COR-L47 (cell line): ENCODE results near the gene MRPS18A.
"Not testable (repeated sequence)": the region's sequence is repeated elsewhere in the genome, so short reads cannot be mapped to it uniquely, and the experiment has no call there.

Experiments used
- DNase-seq: peaks from one replicate; lab custom pipeline; 2025; lab: John Stamatoyannopoulos, UW

MRPS18A gene

DNA sequence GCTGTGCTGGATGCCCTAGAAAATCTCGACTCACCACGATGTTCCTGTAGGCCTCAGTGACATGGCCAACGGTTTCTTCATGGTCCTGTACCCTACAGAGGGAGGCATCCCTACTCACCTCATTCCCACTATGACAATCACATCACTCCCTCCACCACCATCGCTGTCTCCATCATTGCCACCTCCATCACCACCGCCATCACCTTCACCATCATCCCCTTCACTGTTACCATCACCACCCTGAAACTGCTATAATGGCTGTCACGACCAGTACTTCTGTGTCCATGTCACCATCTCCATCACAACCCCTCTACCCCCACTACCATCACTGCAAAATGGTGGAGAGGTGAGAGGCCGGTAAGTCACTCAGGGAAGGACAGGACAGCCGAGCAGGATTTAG, 29.8 kb upstream of the MRPS18A start:
- no peak for DNase-seq

DNA sequence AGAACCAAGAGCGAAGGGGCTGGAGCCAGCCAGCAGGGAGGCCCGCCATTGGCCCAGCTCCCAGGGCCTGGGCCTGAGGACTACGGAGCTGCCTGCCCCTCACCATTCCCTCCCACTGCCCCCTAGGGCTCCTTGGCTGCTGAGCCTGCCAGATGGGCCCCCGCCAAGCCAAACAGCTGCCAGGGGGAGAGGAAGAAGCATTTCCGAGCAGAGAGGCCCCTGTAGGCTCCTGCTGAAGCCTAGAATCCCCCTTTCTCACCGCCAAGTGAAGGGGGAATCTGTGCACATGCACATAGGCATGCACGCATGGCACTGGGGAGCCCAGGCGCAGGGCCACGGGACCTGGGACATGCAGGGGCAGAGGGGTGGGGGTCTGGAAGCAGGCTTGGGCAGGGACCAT, 28.5 kb upstream of the MRPS18A start:
- DNase-seq: peak; percentile 73

DNA sequence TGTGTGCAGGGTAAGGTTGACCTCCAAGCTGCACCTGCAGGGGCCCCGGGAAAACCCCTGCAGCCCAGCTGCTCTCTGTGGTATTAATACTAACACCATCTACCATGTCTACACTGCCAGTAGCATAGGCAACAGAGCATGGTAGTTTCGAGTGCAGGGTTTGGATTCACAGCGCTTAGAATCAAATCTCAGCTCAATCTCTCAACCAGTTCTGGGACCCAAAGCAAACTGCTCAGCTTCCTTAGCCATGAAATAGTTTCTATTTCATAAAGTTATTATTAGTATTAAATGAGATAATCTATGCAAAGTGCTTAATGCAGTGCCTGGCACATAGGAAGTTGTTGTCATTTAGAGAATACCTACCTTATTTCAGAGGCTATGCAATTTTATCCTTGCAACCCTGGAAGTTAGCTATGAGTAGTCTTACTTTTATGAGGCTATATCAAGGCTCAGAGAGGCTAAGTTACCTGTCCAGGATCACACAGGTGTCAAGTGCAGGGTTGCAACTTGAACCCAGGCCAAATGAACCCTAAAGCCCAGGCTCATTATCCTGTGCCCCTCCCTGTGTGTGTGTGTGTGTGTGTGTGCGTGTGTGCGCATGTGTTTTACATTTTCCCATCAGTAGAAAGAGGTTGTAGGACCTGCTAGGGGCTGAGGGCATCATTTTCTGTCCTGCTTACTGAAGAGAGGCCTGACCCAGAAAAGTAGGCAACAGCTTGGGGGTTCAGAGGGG, 27.6 kb upstream of the MRPS18A start:
- no peak for DNase-seq

DNA sequence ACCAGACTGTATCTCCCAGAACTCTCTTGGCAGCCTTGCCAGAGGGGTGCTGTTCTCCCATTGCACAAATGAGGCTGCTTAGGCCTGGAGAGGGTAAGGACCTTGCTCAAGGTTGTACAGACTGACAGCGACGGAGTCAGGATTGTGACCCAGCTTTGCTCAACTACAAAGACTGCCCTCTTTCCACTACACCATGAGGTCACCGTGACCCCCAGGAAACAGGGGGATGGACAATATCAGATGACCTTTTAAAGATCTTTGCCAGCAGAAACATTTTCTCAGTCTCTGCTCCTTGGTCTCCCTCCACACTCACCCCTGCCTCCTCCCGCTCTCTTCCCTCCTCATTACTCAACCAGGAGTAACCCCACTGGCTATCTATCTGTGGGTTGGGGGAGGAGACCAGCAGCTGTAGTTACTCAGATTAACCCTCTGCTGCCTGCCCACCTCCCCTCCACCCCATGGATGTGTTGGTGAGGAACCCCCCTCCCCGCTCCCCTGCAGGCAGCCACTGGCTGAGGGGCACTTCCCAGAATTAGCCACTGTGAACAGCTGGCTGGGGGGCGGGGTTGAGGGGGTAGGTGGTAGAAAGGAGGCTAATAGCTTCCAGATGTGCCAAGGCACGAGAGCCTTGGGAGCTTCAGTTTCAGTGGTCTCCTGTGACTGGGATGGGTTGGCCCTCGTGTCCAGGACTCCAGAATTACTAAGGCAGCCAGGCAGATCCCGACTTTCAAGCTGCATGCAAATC, 26.9 kb upstream of the MRPS18A start:
- DNase-seq: no peak

DNA sequence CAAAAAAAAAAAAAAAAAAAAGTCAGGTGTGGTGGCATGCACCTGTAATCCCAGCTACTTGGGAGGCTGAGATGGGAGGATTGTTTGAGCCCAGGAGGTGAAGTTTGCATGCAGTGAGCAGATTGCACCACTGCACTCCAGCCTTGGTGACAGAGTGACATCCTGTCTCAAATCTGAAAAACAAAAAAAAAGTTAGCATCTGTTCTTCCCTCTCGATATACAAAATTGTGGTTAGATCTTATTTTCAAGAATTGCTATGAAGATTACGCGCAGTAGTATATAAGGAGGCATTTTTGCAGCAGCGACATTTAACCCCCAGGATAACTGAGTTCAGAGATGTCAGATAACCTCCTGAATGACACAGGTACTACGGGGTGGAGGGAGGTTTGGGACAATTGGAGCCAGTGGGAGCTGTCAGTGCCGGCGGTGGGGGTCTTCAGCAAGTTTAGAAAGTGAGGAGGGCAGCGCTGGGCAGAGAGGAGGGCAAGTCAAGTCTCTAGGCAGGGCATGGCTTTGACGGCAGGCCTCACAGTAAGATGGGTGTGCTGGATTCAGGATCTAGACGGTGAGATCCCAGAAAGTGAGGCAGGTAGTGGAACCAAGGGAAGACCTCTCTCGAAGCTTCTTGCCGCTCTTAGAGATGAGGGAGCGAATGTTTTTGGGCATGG, 26.2 kb upstream of the MRPS18A start:
- DNase-seq: no peak

DNA sequence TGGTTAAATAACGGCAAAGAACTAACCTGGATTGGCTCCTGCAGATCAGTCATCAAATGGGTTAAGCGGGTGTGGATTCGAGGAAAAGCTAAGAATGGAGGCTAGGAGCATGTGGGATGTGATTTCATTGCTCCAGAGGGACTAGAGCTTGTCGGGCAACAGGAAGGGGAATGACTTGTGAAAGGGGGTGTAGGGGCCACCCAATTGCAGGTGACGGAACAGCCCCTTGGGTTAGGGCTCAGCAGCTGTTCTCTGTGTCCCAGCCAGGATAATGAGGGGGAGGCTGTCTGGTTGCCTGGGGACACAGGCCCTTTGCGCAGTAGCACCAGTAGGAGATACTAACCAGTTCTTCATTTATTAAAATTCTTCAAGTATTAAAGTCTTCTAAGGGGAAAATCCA, 25.0 kb upstream of the MRPS18A start:
- DNase-seq: no peak

DNA sequence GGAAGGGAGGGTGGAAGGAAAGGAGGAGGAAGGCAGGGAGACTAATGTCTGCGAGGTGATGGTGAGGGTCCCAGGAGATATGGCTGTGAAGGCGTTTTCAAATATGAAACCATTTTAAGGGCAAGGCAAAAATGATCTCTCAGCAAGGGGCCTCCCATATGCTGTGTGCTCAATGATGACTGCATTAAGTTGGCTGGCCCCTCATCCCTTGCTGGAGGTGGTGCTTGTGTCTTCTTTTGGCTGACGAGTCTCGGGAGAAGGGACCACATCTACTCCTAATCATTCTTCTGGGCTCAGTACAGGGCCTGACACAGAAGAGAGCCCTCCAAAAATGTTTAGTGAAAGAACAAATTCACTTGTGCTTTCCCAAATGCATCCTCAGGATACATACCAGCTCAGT, 23.0 kb upstream of the MRPS18A start:
- DNase-seq: no peak

DNA sequence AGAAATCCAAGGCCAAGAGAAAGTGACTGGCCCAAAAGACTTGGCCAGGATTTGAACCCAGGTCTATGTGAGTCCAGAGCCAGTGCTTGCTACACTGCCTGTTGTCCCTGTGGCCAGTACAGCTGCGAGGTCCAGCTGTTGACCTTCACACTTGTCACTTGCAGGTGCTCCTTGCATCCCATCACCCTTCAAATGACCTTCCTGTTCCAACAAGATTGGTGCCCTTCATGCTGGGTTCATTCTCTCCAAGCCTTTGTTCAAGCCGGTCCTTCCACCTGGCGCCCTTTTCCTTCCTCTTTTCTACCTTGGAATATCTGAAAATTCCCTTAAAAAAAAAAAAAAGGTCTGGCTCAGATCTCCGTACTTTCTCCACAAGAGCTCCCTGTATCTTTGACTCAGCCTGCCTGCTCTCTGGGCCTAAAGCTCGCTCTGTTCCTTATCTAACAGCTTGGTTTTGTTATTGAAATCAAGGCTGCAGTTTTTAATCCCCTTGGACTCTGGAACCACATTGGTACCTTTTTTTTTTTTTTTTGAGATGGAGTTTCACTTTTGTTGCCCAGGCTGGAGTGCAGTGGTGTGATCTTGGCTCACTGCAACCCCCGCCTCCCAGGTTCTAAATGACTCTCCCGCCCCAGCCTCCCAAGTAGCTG, 22.2 kb upstream of the MRPS18A start:
- DNase-seq: no peak

DNA sequence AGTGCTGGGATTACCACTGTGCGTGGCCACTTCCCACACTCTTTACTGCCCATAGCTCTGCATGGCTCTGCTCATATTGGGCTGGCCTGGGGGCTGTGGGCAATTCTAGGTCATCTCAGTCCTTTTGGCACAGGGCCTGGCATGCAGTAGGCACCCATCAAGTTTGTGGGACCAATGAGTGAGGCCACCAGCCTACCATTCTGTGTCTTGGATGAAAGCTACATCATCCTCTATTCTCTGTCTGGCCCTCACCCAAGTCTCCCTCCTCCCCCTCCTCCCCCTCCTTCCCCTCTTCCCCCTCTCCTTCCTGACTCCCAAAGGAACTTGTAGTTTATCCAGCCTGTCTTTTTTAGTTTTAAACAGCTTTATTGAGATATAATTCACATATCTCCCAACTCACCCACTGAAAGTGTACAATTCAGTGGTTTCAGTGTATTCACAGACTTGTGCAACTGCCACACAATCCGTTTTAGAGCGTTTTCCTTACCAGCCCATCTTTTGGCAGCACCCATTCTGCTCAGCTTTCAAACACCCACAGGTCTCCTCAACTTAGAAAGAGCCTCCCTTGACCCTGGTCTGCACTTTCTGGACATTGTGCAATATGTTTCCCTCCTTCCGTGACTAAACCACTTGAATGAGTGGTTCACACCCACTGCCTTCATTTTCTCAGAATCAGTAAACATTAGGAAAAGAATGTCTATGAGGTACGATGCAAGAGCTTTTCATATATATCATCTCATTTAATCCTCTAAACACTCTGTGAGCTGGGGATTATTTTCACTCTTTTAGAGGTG, 21.5 kb upstream of the MRPS18A start:
- DNase-seq: no peak

DNA sequence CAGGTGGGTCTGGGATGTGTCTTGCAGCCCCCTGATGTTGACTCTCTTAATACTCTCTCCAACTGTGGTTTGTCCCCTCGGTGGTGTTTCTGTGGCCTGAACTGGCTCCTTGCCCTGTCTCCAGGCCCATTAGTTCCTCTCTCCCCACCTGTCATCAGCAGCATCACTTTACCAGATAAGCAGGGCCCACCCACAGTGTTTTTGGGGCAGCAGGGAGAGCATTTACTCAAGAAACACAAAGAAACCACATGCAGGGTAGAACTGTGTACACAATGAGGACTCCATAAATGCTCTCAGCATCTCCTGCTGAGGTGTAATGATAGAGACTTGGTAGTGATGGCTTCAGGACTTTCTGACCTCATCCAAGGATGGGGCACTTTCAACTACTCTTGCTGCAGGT, 20.2 kb upstream of the MRPS18A start:
- peak; percentile 88 for DNase-seq

DNA sequence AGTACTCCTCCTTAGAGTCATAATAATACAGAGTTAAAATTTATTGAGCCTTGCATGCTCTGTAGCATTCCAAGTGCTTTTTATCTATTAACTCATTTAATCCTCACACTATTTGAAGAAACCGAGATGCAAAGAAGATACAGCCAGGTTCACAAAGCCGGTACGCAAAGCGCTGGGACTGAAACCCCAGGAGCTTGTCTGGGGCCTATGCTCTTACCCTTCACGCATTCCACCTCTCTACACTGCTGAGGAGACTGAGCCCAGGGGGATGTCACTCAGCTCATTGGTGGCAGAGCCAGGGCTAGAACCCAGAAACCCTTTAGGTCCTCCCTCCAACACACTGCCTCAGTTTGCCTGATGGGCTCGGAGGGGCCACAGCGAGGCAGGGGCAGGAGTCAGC, 19.7 kb upstream of the MRPS18A start:
- DNase-seq: no peak

DNA sequence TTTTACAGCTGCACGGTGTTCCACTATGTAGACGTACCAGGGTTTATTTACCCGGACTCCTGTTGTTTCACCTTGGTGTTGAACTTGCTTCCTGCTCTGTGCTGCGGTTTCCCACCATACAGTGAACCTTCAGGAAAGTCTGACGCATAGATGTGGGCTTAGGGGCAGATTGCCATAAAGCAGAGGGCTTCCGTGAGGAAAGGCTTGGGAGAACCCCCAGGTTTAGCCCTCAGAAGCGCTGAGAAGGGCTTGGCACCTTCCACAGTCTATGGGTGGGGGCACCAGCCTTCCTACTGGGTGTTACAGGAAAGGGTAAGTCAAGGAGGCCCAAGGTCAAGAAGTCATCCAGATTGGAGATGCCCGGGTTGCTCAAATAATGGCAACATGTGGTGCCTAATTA, 19.2 kb upstream of the MRPS18A start:
- DNase-seq: no peak

DNA sequence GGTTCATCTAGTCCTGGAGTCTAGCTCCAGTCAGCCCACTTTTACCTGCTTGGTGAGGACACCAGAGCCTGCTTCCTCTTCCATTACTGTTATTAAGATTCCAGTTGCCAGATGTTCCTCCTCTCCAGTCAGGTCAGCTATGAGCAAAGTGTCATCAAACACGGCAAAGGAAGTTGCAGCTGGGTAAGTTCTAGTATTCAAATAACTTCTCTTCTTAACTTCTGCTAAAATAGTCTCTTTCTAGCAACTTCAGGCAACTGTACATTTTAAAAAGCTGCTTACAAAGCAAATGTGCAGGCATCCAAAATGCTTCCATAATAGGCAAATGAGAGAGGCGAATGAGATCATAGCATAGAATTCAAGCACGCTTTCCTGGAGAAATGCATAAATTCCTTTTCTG, 18.4 kb upstream of the MRPS18A start:
- no peak for DNase-seq

DNA sequence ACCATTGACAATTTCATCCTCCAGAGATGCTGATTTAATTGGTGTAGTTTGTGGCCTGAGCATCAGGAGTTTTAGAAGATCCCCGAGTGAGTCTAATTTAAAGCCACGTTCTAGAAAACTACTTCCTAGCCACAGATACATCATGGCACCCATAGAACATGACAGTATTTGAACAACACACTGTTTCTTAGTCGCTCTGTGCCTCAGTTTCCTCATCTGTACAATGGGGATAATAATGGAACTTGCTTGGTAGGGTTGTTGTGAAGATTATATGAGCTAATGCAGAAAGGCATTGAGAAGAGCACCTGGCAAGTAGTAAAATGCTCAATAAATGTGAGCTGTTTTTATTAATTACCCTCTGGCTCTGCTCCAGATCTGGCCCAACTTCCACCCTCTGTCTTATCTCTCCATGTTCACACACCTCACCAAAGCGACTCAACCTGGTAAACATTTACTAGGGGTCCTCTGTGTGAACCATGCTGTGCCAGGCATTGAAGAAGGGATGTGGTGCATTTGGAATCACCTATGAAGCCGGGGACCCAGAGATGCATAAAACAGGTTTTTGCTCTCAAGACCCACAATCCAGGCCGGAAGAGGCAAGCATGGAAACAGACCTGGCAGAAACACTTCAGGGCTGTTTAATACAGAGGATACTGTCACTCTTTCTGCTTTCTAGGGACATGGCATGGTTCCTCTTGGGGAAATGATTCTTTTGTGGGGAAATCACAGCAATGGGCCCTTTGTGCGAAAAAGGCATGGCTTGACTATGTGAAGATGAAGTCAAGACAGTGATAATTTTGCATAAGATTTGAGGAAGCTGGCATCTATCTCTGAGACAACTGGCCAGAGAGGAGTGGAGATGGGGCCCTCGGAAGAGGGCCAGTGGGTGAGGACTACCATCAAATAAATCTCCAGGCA, 16.2 kb upstream of the MRPS18A start:
- no peak for DNase-seq

DNA sequence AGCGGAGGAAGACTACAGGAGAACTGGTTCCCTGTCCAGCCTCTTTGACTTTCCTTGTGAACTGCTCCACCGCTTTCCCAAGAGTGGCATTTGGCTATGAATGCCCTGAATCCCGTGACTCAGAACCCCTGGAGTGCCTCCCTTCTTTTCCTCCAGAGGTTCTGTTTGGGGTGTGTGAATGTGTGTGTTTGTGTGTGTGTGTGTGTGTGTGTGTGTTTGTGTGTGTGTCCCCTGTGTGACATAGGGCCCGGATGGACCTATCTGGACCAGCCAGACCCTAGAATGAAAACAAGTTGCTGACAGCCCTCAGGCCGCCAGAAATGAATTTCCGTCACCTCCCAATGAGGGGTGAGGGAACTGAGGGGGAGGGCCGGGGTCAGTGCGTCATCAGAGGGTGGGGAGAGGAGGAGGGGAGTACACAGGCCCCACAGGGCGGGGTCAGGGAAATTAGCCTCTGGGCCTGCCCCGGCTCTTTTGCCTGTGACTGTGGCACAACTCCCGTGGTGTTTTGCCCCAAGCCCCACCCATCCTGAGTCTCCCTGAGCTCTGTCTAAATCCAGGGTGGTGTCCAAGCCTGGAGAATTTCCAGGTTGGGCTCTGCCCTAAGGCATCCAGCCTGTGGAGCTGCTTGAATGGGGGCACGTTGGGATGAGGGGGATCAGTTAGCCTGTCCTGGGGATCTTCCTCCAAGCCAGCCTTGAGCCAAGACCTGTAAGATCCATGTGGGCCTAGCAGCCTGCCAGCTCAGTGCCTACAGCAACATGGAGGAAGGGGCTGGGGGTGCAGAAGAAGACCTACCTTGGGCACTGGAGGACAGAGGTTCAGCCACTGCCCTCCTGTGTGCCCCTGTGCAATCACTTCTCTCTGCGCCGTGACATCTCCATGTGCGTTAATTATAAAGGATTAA, 15.2 kb upstream of the MRPS18A start:
- peak; percentile 45 for DNase-seq

DNA sequence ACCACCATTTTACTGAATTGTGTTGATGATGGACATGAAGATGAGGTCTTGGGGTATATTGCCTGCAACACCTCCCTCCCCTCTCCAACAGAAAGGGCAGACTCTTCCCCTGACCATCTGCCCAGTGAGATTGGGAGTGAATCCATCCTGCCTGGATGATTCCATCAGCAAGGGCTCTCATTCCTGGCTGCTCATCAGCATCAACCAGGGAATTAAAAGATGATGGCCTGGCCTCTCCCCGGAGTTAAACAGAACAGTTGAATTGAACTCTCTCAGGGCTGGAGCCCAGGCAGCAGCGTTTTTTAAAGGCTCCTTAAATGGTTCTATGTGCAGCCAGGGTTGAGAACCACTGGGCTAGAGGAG, 14.6 kb upstream of the MRPS18A start:
- no peak for DNase-seq

DNA sequence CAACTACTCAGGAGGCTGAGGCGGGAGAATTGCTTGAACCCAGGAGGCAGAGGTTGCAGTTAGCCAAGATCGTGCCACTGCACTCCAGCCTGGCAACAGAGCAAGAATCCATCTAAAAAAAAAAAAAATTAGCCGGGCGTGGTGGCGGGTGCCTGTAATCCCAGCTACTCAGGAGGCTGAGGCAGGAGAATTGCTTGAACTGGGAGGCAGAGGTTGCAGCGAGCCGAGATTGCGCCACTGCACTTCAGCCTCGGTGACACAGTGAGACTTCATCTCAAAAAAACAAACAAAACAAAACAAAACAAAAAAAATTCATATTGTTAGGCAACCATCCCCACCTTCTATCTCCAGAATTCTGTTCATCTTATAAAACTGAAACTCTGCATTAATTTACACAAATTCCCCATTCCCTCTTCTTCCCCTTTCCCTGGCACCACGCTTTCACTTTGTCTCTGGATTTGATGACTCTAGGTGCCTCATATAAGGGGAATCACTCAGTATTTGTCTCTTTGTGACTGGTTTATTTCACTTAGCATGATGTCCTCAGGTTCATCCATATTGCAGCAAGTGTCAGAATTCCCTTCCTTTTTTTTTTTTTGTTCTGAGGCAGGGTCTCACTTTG, 13.5 kb upstream of the MRPS18A start:
- not testable (repeated sequence) for DNase-seq

DNA sequence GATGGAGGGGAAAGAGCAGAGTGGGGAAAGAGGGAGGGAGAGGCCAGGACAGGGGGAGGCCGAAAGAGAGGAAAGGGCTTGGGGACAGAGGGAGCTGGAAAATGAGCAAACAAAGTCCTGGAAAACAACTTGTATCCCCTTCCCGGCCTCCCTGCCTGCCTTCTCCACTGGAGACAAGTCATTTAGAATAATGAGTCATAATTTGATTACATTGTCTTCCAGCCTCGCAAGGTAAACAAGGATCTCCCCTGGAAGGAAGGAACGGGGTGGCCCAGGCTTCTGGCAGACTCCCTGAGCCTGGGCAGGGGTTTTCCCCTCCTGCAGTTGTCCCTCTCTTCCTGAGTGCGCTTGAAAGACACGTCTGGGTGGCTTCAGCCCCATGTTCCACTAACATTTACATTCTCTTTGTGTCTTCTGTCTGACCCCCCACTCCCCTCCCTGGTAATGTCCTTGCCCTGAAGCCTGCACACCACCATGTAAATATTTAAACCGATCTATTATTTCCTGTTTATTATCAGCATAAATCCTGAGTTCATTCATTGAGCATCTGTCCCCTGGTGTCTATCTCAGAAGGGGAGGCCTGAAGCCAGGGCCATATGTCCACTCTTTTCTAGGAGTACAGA, 12.1 kb upstream of the MRPS18A start:
- DNase-seq: peak; percentile 82
